ENCODE measurements around the gene VPS52. TPM values are rescaled to one million over a fixed set of nuclear protein-coding genes. Genes with fewer than 3 reads are reported as not detected.

Gene VPS52
- total and polyA plus RNA-seq, 9 of the 15 experiments (the other 6 are each of a cell fraction or from before 2014, with no cell fraction given): 24.4 to 103 (median 40.2) TPM

DNA sequence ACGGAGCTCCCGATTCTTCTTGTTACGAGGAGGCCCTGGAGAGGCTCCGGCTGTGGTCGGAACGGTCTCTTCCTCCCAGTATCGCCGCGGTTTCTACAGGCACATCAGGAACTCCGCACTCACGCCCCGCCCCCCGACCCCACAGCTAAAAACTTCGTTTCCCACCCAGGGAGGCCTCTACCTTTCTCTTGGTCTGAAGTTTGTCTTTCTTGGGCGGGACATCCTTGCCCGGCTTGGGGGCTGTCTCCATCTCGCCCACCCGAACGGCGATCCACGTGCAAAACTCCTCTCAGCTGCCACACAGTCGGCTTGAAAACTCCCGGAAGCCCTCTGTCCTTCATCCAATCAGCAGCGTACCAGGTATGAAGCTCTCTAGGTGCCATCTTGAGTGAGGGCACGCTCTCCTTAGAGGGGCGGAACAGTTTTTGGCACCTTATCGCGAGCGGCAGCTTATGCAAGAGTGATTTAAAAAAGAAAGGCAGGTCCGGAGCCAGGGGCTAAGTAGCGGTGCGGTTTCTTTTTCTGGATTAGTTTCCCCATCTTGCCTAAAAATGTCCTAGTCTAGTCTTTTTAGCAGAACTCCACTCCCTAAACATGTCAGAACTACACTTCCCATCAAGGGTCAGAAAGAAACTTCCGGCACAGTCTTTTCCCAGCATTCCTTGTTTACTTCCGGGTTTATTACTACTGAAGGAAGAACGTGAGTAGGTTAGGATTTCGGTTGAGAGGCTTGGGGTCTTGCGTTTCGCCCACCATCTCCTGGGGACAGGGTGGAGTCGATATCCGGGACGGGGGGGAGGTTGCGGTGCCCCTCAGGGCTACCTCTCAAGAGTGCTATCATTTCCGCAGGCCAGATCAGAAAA, 17.5 kb upstream of the VPS52 start, which contains the start of the genes PFDN6 and WDR46 (continued):
- TF ChIP-seq, protein P1, sequence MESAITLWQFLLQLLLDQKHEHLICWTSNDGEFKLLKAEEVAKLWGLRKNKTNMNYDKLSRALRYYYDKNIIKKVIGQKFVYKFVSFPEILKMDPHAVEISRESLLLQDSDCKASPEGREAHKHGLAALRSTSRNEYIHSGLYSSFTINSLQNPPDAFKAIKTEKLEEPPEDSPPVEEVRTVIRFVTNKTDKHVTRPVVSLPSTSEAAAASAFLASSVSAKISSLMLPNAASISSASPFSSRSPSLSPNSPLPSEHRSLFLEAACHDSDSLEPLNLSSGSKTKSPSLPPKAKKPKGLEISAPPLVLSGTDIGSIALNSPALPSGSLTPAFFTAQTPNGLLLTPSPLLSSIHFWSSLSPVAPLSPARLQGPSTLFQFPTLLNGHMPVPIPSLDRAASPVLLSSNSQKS (CRISPR knock-in tag; IDR thresholded peaks at IDR 0.05): no peak
- TF ChIP-seq HDAC6 (IDR thresholded peaks at IDR 0.05; ENCODE audit: low read depth, low read length) (no peak), PHF8 (IDR thresholded peaks at IDR 0.05; ENCODE audit: borderline replicate concordance, low read length) (peak; percentile 69; the same call in 1 of the 2 replicates), MNT (conservative IDR thresholded peaks at IDR 0.05) (peak; percentile 98 to 99), NBN (IDR thresholded peaks at IDR 0.05; ENCODE audit: low read depth) (0 out of 2 replicates have a peak, but pooled peaks have one; percentile 38), NCOA1 (IDR thresholded peaks at IDR 0.05; ENCODE audit: low read depth) (peak; percentile 23; the same call in 1 of the 2 replicates), ELF1 (tag; IDR thresholded peaks at IDR 0.05) (peak; percentile 99), JUN (IDR thresholded peaks at IDR 0.05; ENCODE audit: borderline replicate concordance, low read depth, low read length) (peak; percentile 51; the same call in 1 of the 2 replicates), JUN (CRISPR knock-in tag; IDR thresholded peaks at IDR 0.05; ENCODE audit: borderline replicate concordance) (peak; percentile 67; the same call in 1 of the 2 replicates), PREB (CRISPR knock-in tag; IDR thresholded peaks at IDR 0.05) (0 out of 2 replicates have a peak, but pooled peaks have one; percentile 80), E2F6 (IDR thresholded peaks at IDR 0.05; ENCODE audit: borderline replicate concordance in 1 of 2, extremely low read depth in 1 of 2, insufficient read depth in 1 of 2, insufficient read length in 1 of 2, low read depth in 1 of 2, low read length in 1 of 2, poor library complexity in 1 of 2, severe bottlenecking in 1 of 2) (peak in 1 of 2 experiments; percentile 13), FOXA1 (IDR thresholded peaks at IDR 0.05; ENCODE audit: borderline replicate concordance) (no peak), UBTF (IDR thresholded peaks at IDR 0.05; ENCODE audit: borderline replicate concordance in 1 of 2, low read depth in 2 of 2, low read length in 2 of 2) (0 out of 4 replicates have a peak, but pooled peaks of 1 of the 2 experiments have one; percentile 23), L3MBTL2 (IDR thresholded peaks at IDR 0.05) (peak; percentile 52; the same call in 1 of the 2 replicates), ZNF12 (CRISPR knock-in tag; IDR thresholded peaks at IDR 0.05) (0 out of 2 replicates have a peak, but pooled peaks have one; percentile 78)
- TF ChIP-seq, protein P2, sequence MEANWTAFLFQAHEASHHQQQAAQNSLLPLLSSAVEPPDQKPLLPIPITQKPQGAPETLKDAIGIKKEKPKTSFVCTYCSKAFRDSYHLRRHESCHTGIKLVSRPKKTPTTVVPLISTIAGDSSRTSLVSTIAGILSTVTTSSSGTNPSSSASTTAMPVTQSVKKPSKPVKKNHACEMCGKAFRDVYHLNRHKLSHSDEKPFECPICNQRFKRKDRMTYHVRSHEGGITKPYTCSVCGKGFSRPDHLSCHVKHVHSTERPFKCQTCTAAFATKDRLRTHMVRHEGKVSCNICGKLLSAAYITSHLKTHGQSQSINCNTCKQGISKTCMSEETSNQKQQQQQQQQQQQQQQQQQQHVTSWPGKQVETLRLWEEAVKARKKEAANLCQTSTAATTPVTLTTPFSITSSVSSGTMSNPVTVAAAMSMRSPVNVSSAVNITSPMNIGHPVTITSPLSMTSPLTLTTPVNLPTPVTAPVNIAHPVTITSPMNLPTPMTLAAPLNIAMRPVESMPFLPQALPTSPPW (CRISPR knock-in tag; IDR thresholded peaks at IDR 0.05): peak; percentile 66
